ENCODE data around the gene GPR146. TPM values are rescaled to one million over a fixed set of nuclear protein-coding genes. Genes with fewer than 3 reads are reported as not detected.

The GPR146 gene
- total and polyA plus RNA-seq, 2 of the 4 experiments (the other 2 are of a cell fraction): 2.2 to 3.4 TPM

DNA sequence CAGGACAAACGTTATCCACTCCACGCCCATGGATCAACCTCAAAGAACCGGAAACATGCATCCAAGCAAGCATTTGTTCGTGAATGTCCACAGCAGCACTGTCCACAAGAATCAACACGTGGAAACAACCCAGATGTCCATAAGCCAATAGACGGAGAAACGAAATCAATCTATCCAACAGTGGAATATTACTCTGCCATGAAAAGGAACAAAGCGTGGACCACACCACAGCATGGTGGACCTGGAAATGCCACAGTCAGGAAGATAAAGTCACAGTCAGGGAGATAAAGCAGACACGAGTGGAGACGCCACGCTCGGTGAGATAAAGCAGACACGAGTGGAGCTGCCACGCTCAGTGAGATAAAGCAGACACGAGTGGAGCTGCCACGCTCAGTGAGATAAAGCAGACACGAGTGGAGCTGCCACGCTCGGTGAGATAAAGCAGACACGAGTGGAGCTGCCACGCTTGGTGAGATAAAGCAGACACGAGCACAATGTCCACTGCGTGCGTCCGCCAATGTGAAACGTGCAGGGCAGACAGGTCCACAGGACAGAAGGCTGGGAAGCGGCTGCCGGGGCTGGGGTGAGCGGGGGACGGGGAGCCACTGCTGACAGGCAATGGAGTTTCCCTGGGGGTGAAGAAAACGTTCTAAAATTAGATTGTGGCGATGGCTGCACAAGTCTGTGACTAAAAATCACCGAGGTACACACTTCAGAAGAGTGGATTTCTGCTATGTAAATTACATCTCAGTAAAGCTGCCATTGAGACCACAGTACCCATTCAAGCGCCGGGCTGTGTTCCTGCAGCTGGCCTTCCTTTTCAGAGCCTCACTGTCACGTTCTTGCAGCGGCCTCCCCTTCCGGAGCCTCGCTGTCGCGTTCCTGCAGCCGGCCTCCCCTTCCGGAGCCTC, 54.2 kb downstream of the GPR146 start:
- BruUV-seq (replicated peaks): no TSS peak
- no peak for TF ChIP-seq RAD21 (IDR thresholded peaks at IDR 0.05; ENCODE audit: low read length)
- TF ChIP-seq CHD1 (IDR thresholded peaks at IDR 0.05; ENCODE audit: low read depth, low read length): no peak
- TF ChIP-seq MAZ (IDR thresholded peaks at IDR 0.05; ENCODE audit: borderline replicate concordance, low read depth, low read length): no peak
- no peak for TF ChIP-seq MAFK (IDR thresholded peaks at IDR 0.05; ENCODE audit: low read depth, low read length)
- no peak for TF ChIP-seq CEBPB (IDR thresholded peaks at IDR 0.05; ENCODE audit: low read depth, low read length)
- TF ChIP-seq NFE2L2 (IDR thresholded peaks at IDR 0.05; ENCODE audit: low read depth, low read length): no peak
- TF ChIP-seq FOS (IDR thresholded peaks at IDR 0.05; ENCODE audit: low read depth, low read length): no peak
- TF ChIP-seq, protein P1, sequence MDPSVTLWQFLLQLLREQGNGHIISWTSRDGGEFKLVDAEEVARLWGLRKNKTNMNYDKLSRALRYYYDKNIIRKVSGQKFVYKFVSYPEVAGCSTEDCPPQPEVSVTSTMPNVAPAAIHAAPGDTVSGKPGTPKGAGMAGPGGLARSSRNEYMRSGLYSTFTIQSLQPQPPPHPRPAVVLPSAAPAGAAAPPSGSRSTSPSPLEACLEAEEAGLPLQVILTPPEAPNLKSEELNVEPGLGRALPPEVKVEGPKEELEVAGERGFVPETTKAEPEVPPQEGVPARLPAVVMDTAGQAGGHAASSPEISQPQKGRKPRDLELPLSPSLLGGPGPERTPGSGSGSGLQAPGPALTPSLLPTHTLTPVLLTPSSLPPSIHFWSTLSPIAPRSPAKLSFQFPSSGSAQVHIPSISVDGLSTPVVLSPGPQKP (IDR thresholded peaks at IDR 0.05; ENCODE audit: borderline replicate concordance, low read depth, low read length): no peak
- TF ChIP-seq, protein P2, sequence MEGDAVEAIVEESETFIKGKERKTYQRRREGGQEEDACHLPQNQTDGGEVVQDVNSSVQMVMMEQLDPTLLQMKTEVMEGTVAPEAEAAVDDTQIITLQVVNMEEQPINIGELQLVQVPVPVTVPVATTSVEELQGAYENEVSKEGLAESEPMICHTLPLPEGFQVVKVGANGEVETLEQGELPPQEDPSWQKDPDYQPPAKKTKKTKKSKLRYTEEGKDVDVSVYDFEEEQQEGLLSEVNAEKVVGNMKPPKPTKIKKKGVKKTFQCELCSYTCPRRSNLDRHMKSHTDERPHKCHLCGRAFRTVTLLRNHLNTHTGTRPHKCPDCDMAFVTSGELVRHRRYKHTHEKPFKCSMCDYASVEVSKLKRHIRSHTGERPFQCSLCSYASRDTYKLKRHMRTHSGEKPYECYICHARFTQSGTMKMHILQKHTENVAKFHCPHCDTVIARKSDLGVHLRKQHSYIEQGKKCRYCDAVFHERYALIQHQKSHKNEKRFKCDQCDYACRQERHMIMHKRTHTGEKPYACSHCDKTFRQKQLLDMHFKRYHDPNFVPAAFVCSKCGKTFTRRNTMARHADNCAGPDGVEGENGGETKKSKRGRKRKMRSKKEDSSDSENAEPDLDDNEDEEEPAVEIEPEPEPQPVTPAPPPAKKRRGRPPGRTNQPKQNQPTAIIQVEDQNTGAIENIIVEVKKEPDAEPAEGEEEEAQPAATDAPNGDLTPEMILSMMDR (conservative IDR thresholded peaks at IDR 0.05; ENCODE audit: low read depth, low read length): no peak
- no peak for TF ChIP-seq MXI1 (IDR thresholded peaks at IDR 0.05; ENCODE audit: borderline replicate concordance, low read depth, low read length)
- TF ChIP-seq, protein P3, sequence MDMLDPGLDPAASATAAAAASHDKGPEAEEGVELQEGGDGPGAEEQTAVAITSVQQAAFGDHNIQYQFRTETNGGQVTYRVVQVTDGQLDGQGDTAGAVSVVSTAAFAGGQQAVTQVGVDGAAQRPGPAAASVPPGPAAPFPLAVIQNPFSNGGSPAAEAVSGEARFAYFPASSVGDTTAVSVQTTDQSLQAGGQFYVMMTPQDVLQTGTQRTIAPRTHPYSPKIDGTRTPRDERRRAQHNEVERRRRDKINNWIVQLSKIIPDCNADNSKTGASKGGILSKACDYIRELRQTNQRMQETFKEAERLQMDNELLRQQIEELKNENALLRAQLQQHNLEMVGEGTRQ (IDR thresholded peaks at IDR 0.05; ENCODE audit: low read depth, low read length): no peak
- no peak for TF ChIP-seq SMC3 (IDR thresholded peaks at IDR 0.05; ENCODE audit: low read depth, low read length)
- TF ChIP-seq RFX5 (IDR thresholded peaks at IDR 0.05; ENCODE audit: low read depth, low read length): no peak
- TF ChIP-seq POLR2A (IDR thresholded peaks at IDR 0.05; ENCODE audit: low read depth, low read length): no peak
- no peak for TF ChIP-seq BHLHE40 (IDR thresholded peaks at IDR 0.05; ENCODE audit: low read depth, low read length)

More for the DNA sequence above, 54.2 kb downstream of the GPR146 start:
- no peaks in the 10 kb centered on the region for H3K9me3 ChIP-seq (ENCODE audit: control insufficient read depth, insufficient read depth, low read length)
- no peaks in the 10 kb centered on the region; the same call in 1 of the 2 replicates for H3K4me1 ChIP-seq (ENCODE audit: control insufficient read depth, insufficient read depth, low read length)
- no peak overlapping the region for H3K4me2 ChIP-seq (ENCODE audit: low read depth, low read length)
- ATAC-seq (ENCODE audit: low read depth) (no peak), DNase-seq (no peak)
- H2BK15ac ChIP-seq (ENCODE audit: low read depth, low read length): no peak overlapping the region
- no peak overlapping the region for H3K9ac ChIP-seq (ENCODE audit: low read depth, low read length)
- H2BK20ac ChIP-seq (ENCODE audit: low read depth, low read length): no peak overlapping the region
- no peak overlapping the region for H4K8ac ChIP-seq (ENCODE audit: low read depth in 2 of 2, low read length in 2 of 2)
- H3K23ac ChIP-seq (ENCODE audit: low read depth, low read length): no peak overlapping the region
- H3K4ac ChIP-seq (ENCODE audit: low read depth, low read length): no peak overlapping the region
- no peaks in the 10 kb centered on the region for H3K27me3 ChIP-seq (ENCODE audit: control insufficient read depth, insufficient read depth, low read length)
- H2AK9ac ChIP-seq (replicated peaks; ENCODE audit: low read depth, low read length, poor library complexity): no peak overlapping the region
- no peak overlapping the region for H3K4me3 ChIP-seq (ENCODE audit: insufficient read depth, low read depth, low read length)
- no peak overlapping the region for H3K27ac ChIP-seq (ENCODE audit: insufficient read depth, low read length)
- H4K91ac ChIP-seq (ENCODE audit: insufficient read depth, low read depth, low read length): no peak overlapping the region
- POLR2A ChIA-PET (ENCODE audit: unreplicated experiment): no interaction called here
- H2BK120ac ChIP-seq (ENCODE audit: low read depth, low read length): no peak overlapping the region
- no peak overlapping the region for H2BK5ac ChIP-seq (ENCODE audit: low read depth, low read length, poor library complexity, severe bottlenecking)
- CTCF ChIA-PET: no interaction called here
- no peak overlapping the region for H3K14ac ChIP-seq (replicated peaks; ENCODE audit: low read depth, low read length)
- 94% methylated on average over 25 of the region's 43 CpGs; no CpG with 5 or more reads in 1 of the 2 experiments for WGBS, 2 experiments (ENCODE audit: extremely low coverage in 2 of 2, insufficient read length in 1 of 2)
- in situ Hi-C loops (cut with MboI; ENCODE audit: low sequenced_read_pairs) (no loop called here), dilution Hi-C loops (cut with HindIII; ENCODE audit: low sequenced_read_pairs, unreplicated experiment) (no loop called here), intact Hi-C loops (cut with micrococcal nuclease) (no loop called here)
- no peak overlapping the region for H2AFZ ChIP-seq (replicated peaks; ENCODE audit: low read length, poor library complexity)
- peaks cover 2% of the 10 kb centered on the region for H3K36me3 ChIP-seq (ENCODE audit: control insufficient read depth, insufficient read depth, low read length)
- H3K79me1 ChIP-seq (ENCODE audit: low read depth in 1 of 2, low read length in 2 of 2): peaks cover 4 to 23% of the 10 kb centered on the region in 2 experiments
- peaks cover 4% of the 10 kb centered on the region; the same call in 1 of the 2 replicates for H4K20me1 ChIP-seq (ENCODE audit: insufficient read depth, low read length)
- H2AK5ac ChIP-seq (ENCODE audit: low read depth, low read length): no peak overlapping the region
- H3K56ac ChIP-seq (ENCODE audit: extremely low read depth, insufficient read depth, low read length): no peak overlapping the region
- H3K18ac ChIP-seq (ENCODE audit: low read depth, low read length): no peak overlapping the region
- H3K9me1 ChIP-seq (ENCODE audit: insufficient read depth, low read length): no peaks in the 10 kb centered on the region
- H4K5ac ChIP-seq (ENCODE audit: low read depth, low read length): no peak overlapping the region
